ENCODE data around the gene ALOX12. TPM values are rescaled to one million over a fixed set of nuclear protein-coding genes. Genes with fewer than 3 reads are reported as not detected.

Gene ALOX12
- total RNA-seq, 4 donors from 2014 or later, result not detected

DNA sequence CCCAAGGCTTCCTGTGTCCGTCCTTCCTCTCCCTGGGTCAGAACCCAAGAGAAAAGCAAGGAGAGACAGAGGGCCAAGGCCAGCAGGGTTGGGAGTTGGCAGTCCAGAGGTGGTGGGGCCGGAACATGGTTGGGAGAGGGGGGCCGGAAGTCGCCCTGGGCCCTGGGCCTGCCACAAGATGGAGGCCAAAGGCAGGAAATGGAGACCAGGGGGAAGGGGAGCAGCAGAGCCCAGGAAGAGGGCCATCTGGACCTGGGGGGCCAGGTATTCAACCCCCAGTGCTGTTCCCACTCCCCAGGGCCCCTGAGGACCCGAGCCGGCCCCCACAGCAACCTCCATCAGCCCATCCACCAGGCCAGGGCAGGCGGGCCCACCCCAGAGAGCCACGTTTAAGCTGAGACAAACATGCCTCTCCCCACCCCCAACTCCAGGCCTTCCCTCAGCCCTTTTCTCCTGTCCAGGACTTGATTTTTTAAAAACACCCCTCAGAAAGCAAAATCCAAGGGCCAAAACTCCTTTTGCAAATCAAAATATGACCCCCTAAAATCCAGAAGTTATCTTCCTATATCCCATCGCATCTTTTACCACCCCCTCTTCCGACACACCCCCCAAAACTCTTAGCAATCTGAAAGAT, 22.6 kb downstream of the ALOX12 start:
- DNase-seq, result peak; percentile 34
- Histone ChIP-seq H3K27me3 (peaks cover 12% of the 10 kb centered on the region), H3K4me3 (peak overlapping the region in 3 of 4 donors; percentile 37 to 45 (median 37)), H3K36me3 (no peaks in the 10 kb centered on the region), H3K4me1 (peaks cover 14 to 68% (median 44%) of the 10 kb centered on the region in 4 donors), H3K27ac (peak overlapping the region; percentile 74 to 98 (median 89)), H3K9me3 (no peaks in the 10 kb centered on the region)
- in situ Hi-C loops (cut with MboI; ENCODE audit: low pct_ligation_motif_present in 1 of 4, low pct_unique_long_range_greater_than_20kb in 1 of 4, low sequenced_read_pairs in 3 of 4) (loop anchor here in 2 of 4 donors (25.0 kb wide), 2 partner anchors 356 to 381 kb away; partner anchors contain the start of genes C17orf100 (in 1 of the 2), KIAA0753 (in 1 of the 2), MED31 (in 1 of the 2) and TXNDC17 (in 1 of the 2)), intact Hi-C loops (cut with DNase I; ENCODE audit: low total_unique reads) (no loop called here)
- 60 to 74% methylated on average over 4 to 9 of the region's 10 CpGs for WGBS, 2 donors (ENCODE audit: low coverage in 1 of 2)
- TF ChIP-seq, protein P1, sequence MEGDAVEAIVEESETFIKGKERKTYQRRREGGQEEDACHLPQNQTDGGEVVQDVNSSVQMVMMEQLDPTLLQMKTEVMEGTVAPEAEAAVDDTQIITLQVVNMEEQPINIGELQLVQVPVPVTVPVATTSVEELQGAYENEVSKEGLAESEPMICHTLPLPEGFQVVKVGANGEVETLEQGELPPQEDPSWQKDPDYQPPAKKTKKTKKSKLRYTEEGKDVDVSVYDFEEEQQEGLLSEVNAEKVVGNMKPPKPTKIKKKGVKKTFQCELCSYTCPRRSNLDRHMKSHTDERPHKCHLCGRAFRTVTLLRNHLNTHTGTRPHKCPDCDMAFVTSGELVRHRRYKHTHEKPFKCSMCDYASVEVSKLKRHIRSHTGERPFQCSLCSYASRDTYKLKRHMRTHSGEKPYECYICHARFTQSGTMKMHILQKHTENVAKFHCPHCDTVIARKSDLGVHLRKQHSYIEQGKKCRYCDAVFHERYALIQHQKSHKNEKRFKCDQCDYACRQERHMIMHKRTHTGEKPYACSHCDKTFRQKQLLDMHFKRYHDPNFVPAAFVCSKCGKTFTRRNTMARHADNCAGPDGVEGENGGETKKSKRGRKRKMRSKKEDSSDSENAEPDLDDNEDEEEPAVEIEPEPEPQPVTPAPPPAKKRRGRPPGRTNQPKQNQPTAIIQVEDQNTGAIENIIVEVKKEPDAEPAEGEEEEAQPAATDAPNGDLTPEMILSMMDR (IDR thresholded peaks at IDR 0.05), result no peak
- no peak for TF ChIP-seq EP300 (IDR thresholded peaks at IDR 0.05; ENCODE audit: low read depth)
- TF ChIP-seq POLR2AphosphoS5 (IDR thresholded peaks at IDR 0.05), result no peak
- TF ChIP-seq POLR2A (IDR thresholded peaks at IDR 0.05), result no peak

DNA sequence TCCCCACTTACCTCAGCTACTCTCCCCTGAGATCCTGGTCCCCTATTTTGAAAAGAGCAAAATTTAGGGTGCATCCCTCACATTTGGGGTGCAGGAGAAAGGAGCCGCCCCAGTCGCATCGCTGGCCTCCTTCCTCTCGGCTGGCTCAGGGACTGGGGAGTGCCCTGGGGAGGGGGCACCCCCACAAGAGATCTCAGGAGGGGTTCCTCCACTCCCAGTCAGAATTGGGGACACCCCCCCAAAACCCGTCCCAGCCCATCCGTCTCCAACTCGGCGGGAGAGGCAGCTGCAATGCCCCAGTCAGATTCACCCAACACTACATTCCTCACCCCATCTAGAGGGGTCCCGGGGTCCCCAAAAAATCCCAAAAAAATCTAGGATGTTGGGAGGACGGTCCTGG, 23.5 kb downstream of the ALOX12 start:
- H3K9me3 ChIP-seq, result no peaks in the 10 kb centered on the region
- H3K36me3 ChIP-seq, result no peaks in the 10 kb centered on the region
- H3K4me1 ChIP-seq, result peaks cover 14 to 61% (median 41%) of the 10 kb centered on the region in 4 donors
- intact Hi-C loops (cut with DNase I; ENCODE audit: low total_unique reads), result no loop called here
- TF ChIP-seq POLR2A (IDR thresholded peaks at IDR 0.05) (no peak), POLR2AphosphoS5 (IDR thresholded peaks at IDR 0.05) (no peak), EP300 (IDR thresholded peaks at IDR 0.05; ENCODE audit: low read depth) (no peak)
- TF ChIP-seq, protein P1 (IDR thresholded peaks at IDR 0.05), result no peak
- DNase-seq, result no peak
- in situ Hi-C loops (cut with MboI; ENCODE audit: low pct_ligation_motif_present in 1 of 4, low pct_unique_long_range_greater_than_20kb in 1 of 4, low sequenced_read_pairs in 3 of 4), result loop anchor here in 2 of 4 donors (25.0 kb wide), 2 partner anchors 357 to 382 kb away; partner anchors contain the start of genes C17orf100 (in 1 of the 2), KIAA0753 (in 1 of the 2), MED31 (in 1 of the 2) and TXNDC17 (in 1 of the 2)
- peaks cover 12% of the 10 kb centered on the region for H3K27me3 ChIP-seq
- peak overlapping the region; percentile 37 to 49 (median 41) for H3K4me3 ChIP-seq
- peak overlapping the region; percentile 74 to 98 (median 89) for H3K27ac ChIP-seq
- 38% methylated on average over 10 of the region's 10 CpGs; no CpG with 5 or more reads in 1 of the 2 donors for WGBS, 2 donors (ENCODE audit: low coverage in 1 of 2)

DNA sequence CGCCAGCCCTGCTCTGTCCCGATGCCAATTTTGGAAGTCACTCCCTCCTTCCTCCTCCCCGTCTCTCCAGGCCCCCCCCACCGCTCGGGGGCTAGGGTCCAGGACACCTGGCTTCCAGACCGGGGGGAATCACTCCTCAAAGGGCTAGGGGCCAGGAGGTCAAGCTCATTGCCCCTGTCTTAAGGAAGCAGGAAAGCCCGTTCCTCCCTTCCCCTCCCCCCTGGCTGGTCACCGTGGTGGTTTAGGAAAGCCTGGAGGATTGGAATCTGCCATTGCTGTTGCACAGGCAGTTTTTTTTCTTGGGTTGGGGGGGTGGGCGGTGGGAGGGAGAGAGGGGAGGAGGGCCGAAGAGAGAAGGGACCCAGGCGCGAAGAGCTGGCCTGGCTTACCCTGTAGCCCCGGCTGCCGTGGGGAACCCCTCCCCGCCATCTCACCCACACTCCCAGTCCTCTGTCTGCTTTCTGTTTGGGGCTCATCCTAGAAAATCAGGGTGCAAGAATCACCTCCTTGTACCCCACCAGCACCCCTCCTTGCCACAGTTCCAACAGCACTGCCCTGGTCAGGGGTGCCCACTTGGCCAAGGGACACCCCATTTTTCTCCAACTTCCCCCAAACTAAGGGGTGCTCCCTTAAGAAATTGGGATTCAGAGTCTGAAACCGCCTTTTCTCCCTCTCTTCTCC, 24.1 kb downstream of the ALOX12 start:
- no peaks in the 10 kb centered on the region for H3K36me3 ChIP-seq
- H3K4me3 ChIP-seq, result peak overlapping the region; percentile 37 to 49 (median 41)
- no peaks in the 10 kb centered on the region for H3K9me3 ChIP-seq
- peaks cover 12% of the 10 kb centered on the region for H3K27me3 ChIP-seq
- DNase-seq, result peak; percentile 68
- in situ Hi-C loops (cut with MboI; ENCODE audit: low pct_ligation_motif_present in 1 of 4, low pct_unique_long_range_greater_than_20kb in 1 of 4, low sequenced_read_pairs in 3 of 4), result loop anchor here in 2 of 4 donors (25.0 kb wide), 2 partner anchors 358 to 383 kb away; partner anchors contain the start of genes C17orf100 (in 1 of the 2), KIAA0753 (in 1 of the 2), MED31 (in 1 of the 2) and TXNDC17 (in 1 of the 2)
- 10 to 16% methylated on average over 2 to 16 of the region's 16 CpGs for WGBS, 2 donors (ENCODE audit: low coverage in 1 of 2)
- peak overlapping the region; percentile 74 to 98 (median 89) for H3K27ac ChIP-seq
- TF ChIP-seq POLR2A (IDR thresholded peaks at IDR 0.05), result no peak
- TF ChIP-seq, protein P1 (IDR thresholded peaks at IDR 0.05), result no peak
- TF ChIP-seq POLR2AphosphoS5 (IDR thresholded peaks at IDR 0.05), result no peak
- TF ChIP-seq EP300 (IDR thresholded peaks at IDR 0.05; ENCODE audit: low read depth), result no peak
- intact Hi-C loops (cut with DNase I; ENCODE audit: low total_unique reads), result no loop called here
- peaks cover 14 to 61% (median 41%) of the 10 kb centered on the region in 4 donors for H3K4me1 ChIP-seq
